Activated CD4-positive, alpha-beta T cell treated with anti-CD3 and anti-CD28 coated beads for 36 hours (primary cell): ENCODE results near the gene BTNL9. TPM values are rescaled to one million over a fixed set of nuclear protein-coding genes. Genes with fewer than 3 reads are reported as not detected.

Source experiments
- microRNA-seq: library from miRNA; unstranded; fragments of <30 nt; microRNA quantifications from one replicate; pipeline ENCODE4 v1.2.0, GENCODE V29; 2021; ENCODE audit warnings: borderline replicate concordance
- total RNA-seq, 2 experiments: library from RNA; stranded (reverse); gene quantifications; one replicate each; pipeline ENCODE4 v1.2.3, GENCODE V29; 2021

The BTNL9 gene
- total RNA-seq, 2 experiments from 2014 or later = 0.21 TPM; not detected in 1

Small RNA genes lying within 50 kb of the gene (microRNA-seq; reads per million reads assigned to microRNA genes)
- gene MIR8089 = not detected

Other genes starting within 250 kb of the BTNL9 start
- 100 to 1,000 TPM in 1 of 2 experiments, 10 to 100 TPM in 1; 93.2 to 125 TPM for gene MGAT1, start 237.5 kb upstream of the BTNL9 start, total RNA-seq
- gene ZFP62, start 179.0 kb upstream of the BTNL9 start, total RNA-seq = 10 to 100 TPM; 30.3 to 31.8 TPM
- gene BTNL8, start 141.1 kb upstream of the BTNL9 start, total RNA-seq = under 1 TPM in 1 of 2 experiments, not detected in 1; 0.11 TPM
- gene BTNL3, start 51.4 kb upstream of the BTNL9 start, total RNA-seq = not detected
- gene OR2V1, start 90.9 kb downstream of the BTNL9 start, total RNA-seq = not detected
- not detected for gene OR2V2, start 107.3 kb downstream of the BTNL9 start, total RNA-seq
- gene TRIM7, start 164.9 kb downstream of the BTNL9 start, total RNA-seq = 1 to 10 TPM; 1.4 to 1.6 TPM
- gene TRIM41, start 183.0 kb downstream of the BTNL9 start, total RNA-seq = 10 to 100 TPM; 27.0 to 30.7 TPM
- gene RACK1, start 203.6 kb downstream of the BTNL9 start, total RNA-seq = 1,000 to 10,000 TPM; 2,724 to 3,901 TPM
- gene TRIM52, start 220.9 kb downstream of the BTNL9 start, total RNA-seq = 10 to 100 TPM; 10.4 to 13.1 TPM